Natural killer cell treated with Interleukin-12 subunit alpha and Interleukin-12 subunit beta and Interleukin-15 and Interleukin-18, amount 100 ng/mL, for 72 hours (primary cell): ENCODE results near the gene PEX26. TPM values are rescaled to one million over a fixed set of nuclear protein-coding genes. Genes with fewer than 3 reads are reported as not detected.
"Not testable (repeated sequence)": the region's sequence is repeated elsewhere in the genome, so short reads cannot be mapped to it uniquely, and the experiment has no call there.

Experiments used
- ATAC-seq, 2 donors: fragments of 150-1000 bp; cut with Tn5 transposase in 1 of 2; sonication (Bioruptor Pico), chemical (Tn5 transposase) in 1 of 2; 2 replicates each; pipeline ENCODE4 v1.10.0; 2021
- DNase-seq: peaks from one replicate; pipeline ENCODE4 v3.0.0; 2022; ENCODE audit warnings: low spot score
- H3K27ac Mint-ChIP-seq, 2 donors: 1 replicate in 1 of 2; 2 replicates in 1 of 2; pipeline ENCODE4 v1.8.0; 2022; ENCODE audit warnings: mixed read lengths in 2 of 2, mild to moderate bottlenecking in 1 of 2, moderate library complexity in 1 of 2
- H3K27me3 Mint-ChIP-seq, 2 donors: 1 replicate in 1 of 2; 2 replicates in 1 of 2; pipeline ENCODE4 v1.8.0; 2022; ENCODE audit warnings: mixed read lengths in 2 of 2
- H3K36me3 Mint-ChIP-seq: one replicate; pipeline ENCODE4 v1.8.0; 2022; ENCODE audit warnings: mixed read lengths
- H3K4me1 Mint-ChIP-seq, 2 donors: 1 replicate in 1 of 2; 2 replicates in 1 of 2; pipeline ENCODE4 v1.8.0; 2022; ENCODE audit warnings: low read depth in 2 of 2, mixed read lengths in 2 of 2, mild to moderate bottlenecking in 1 of 2
- H3K4me3 Mint-ChIP-seq: one replicate; pipeline ENCODE4 v1.8.0; 2022; ENCODE audit warnings: mixed read lengths
- H3K9me3 Mint-ChIP-seq: 2 replicates; pipeline ENCODE4 v1.8.0; 2022; ENCODE audit warnings: mixed read lengths
- total RNA-seq, 2 donors: library from RNA; stranded (reverse); gene quantifications; one replicate each; pipeline ENCODE4 v1.2.3, GENCODE V29; 2022

Gene PEX26
- total RNA-seq, 2 donors from 2014 or later = 44.6 to 63.5 TPM

DNA sequence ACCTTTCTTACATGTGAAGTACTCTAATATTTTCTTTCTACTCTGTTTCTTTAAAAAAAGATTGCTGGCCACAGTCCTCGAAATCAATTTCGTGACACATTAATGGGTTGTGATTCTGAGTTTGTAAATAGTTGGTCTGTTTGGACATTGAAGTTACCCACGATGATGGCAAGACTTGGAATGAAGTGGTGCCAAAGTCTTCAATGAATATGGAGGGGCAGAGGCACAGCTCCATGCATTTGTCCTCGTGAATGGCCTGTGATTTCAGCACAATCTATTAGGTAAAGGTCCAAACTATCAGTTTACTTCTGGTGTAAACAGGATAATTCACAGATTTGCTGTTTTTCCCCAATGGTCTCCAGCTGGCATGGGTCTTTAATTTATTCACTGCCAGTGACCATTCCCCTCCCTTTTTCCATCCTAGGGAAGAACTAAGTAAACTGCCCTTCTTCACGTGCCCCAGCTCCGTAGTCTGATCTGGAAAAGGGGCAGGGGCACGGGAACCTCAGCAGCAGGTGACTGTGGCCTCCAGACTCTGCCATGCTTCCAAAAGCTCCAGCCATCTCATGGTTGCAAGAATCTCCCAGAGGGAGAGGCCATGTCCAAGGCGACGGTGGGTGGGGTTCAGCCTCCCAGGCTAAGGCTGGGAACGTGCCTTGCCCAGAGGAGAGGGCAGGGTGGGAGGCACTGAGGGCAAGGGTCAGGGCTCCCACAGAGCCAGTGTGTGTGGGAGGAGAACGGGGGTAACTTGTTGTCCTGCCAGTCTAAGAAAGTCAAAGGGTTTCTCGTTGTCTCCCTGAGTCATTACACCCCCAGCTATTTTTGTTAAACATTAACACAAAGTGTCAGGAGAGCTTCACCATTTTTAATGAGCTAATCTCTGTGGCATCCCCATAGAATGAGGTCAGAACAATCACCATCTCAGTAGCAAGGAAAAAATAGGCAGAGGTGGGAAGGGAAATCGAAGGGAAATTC, 16.9 kb upstream of the PEX26 start:
- H3K9me3 Mint-ChIP-seq = no peaks in the 10 kb centered on the region

DNA sequence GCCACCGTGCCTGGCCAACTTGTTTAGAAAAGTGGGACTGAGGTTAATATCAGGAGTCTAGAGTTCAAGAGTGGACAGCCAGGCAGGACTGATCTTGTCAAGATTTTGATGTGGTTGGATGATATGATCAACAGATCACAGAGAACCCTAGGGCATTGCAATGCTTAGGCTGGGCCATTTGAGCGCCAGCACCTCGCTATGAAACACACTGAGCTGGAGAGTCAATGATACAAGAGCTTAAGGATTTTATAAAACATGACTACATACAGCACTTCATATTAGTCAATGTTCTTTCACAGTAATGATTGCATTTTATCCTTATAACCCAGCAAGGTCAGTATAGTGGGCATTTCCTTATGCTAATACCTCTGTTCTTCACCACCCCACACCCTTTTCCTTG, 15.4 kb upstream of the PEX26 start:
- Mint-ChIP-seq H3K9me3 (no peaks in the 10 kb centered on the region), H3K27ac (no peak overlapping the region), H3K27me3 (peaks cover 36 to 45% of the 10 kb centered on the region in 2 donors), H3K4me1 (peaks cover 0 to 4% of the 10 kb centered on the region in 2 donors), H3K36me3 (no peaks in the 10 kb centered on the region), H3K4me3 (no peak overlapping the region)
- no peak for DNase-seq
- ATAC-seq = no peak

More for the DNA sequence above, 16.9 kb upstream of the PEX26 start:
- no peak for ATAC-seq
- no peak overlapping the region for H3K27ac Mint-ChIP-seq
- H3K4me3 Mint-ChIP-seq = no peak overlapping the region
- H3K36me3 Mint-ChIP-seq = no peaks in the 10 kb centered on the region
- H3K4me1 Mint-ChIP-seq = no peaks in the 10 kb centered on the region
- peaks cover 27 to 31% of the 10 kb centered on the region in 2 donors for H3K27me3 Mint-ChIP-seq
- DNase-seq = no peak

DNA sequence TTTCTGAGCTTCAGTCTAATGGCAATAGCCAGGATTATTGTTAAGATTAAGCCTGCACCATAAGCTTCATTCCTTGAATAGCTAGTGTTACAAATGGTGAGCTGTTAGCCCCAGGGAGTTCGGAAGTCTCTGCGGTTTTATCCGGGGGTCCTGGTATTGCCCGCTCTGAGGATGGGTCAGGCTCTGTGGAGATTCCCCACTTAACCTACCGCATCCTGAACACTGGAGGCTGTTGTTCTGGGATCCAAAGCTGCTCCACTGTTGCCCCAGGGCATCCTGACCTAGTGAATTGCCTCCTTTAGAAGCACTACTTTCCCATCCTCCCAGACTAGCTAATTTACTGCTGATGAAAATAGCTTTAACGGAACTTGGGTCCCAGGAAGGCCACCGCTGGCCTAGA, 14.5 kb upstream of the PEX26 start:
- DNase-seq (no peak), ATAC-seq (no peak)
- no peaks in the 10 kb centered on the region for H3K9me3 Mint-ChIP-seq
- no peak overlapping the region for H3K27ac Mint-ChIP-seq
- H3K36me3 Mint-ChIP-seq = no peaks in the 10 kb centered on the region
- H3K4me1 Mint-ChIP-seq = peaks cover 0 to 4% of the 10 kb centered on the region in 2 donors
- H3K27me3 Mint-ChIP-seq = peaks cover 42 to 51% of the 10 kb centered on the region in 2 donors
- H3K4me3 Mint-ChIP-seq = no peak overlapping the region

DNA sequence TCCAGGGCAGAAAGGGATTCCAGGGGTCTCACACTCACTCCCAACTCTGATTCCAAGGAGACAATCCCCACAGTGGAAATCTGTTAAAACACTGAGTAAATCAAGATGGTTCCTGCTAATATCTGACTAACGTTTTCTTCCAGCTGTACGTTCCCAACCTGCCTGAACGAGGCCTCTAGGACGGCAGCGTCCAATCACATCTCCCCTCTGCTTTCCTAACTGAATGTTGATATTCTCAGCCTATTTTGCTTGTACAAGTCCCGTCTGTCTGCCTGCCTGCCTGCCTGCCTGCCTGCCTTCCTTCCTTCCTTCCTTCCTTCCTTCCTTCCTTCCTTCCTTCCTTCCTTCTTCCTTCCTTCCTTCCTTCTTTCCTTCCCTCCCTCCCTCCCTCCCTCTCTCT, 14.1 kb upstream of the PEX26 start:
- not testable (repeated sequence) for H3K27ac Mint-ChIP-seq, DNase-seq, H3K9me3 Mint-ChIP-seq, H3K4me1 Mint-ChIP-seq, ATAC-seq, H3K36me3 Mint-ChIP-seq, H3K4me3 Mint-ChIP-seq
- H3K27me3 Mint-ChIP-seq = peaks cover 43 to 51% of the 10 kb centered on the region in 2 donors

DNA sequence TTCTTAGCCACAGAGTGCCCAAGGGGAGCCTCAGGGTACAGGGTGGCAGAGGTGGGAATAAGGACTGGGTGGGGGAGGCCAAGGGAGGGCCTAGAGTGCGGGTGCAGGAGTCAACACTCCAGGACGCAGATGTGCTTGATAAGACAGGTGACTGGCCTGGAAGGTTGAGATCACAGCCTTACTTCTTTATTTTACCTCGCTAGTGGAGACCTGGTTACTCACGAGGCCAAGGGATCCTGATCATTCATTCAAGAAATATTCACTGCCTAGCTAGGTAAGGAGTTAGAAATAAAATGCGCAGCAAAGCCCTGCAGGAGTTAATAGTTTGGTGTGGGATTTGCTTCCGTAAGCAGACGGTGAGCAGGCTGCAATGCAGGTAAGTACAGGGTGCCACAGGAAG, 13.2 kb upstream of the PEX26 start:
- ATAC-seq (no peak), DNase-seq (no peak)
- peaks cover 0 to 4% of the 10 kb centered on the region in 2 donors for H3K4me1 Mint-ChIP-seq
- no peaks in the 10 kb centered on the region for H3K9me3 Mint-ChIP-seq
- no peaks in the 10 kb centered on the region for H3K36me3 Mint-ChIP-seq
- no peak overlapping the region for H3K4me3 Mint-ChIP-seq
- no peak overlapping the region for H3K27ac Mint-ChIP-seq
- peaks cover 43 to 49% of the 10 kb centered on the region in 2 donors for H3K27me3 Mint-ChIP-seq

DNA sequence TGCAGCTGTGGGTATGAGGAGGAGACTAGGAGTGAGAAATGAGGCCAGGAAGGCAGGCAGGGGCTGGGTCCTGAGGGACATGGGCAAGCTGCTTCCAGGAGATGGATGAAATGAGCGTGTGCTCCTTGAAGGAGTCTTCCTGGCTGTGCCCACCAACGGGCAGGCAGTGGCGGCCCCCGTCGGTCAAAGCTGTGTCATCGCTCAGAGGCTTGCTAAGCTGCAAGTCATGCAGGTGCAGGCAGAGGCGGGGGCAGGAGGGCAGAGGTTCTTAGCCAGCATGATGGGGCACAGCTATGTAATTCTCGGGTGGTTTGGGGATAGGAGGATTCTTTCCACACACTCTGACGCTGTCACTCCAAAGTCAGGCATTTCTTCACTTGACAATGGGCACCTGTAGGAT, 12.5 kb upstream of the PEX26 start:
- H3K4me3 Mint-ChIP-seq = no peak overlapping the region
- ATAC-seq (peak in 1 of 2 donors; percentile 16), DNase-seq (no peak)
- peaks cover 40 to 48% of the 10 kb centered on the region in 2 donors for H3K27me3 Mint-ChIP-seq
- H3K27ac Mint-ChIP-seq = no peak overlapping the region
- no peaks in the 10 kb centered on the region for H3K36me3 Mint-ChIP-seq
- H3K9me3 Mint-ChIP-seq = no peaks in the 10 kb centered on the region
- peaks cover 0 to 4% of the 10 kb centered on the region in 2 donors for H3K4me1 Mint-ChIP-seq

DNA sequence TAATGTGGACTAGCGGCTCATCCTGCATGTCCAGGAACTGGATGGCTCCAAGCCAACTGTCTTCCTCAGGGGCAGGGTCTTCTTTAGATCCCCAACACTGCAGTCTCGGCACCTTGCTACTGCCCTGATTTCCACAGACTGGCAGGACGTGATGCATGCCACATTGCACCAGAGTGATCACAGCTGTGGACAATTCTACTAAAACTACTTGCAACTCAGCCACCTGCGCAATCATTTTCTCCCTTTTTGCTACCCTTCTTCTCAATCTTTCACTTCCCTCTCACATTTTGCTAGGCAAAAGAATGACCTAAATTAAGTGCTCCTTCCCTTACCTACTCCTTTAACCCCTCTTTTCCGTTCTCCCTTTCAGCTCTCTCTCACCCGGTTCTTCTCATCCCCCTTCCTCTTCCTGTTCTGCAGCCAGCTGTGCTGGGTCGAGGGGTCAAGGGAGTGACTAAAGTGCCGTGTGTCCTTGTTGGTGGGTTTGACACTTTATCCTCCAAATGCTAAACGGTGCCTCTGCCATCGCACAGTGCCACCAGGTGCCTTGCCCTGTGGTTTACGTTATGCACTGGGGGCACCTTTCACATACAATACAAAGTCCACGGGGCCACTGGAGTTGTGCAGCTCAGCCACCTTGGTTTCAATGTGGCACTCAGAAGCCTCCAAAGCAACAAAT, 11.5 kb upstream of the PEX26 start:
- Mint-ChIP-seq H3K36me3 (no peaks in the 10 kb centered on the region), H3K27me3 (peaks cover 40 to 48% of the 10 kb centered on the region in 2 donors), H3K4me1 (peaks cover 0 to 4% of the 10 kb centered on the region in 2 donors), H3K4me3 (no peak overlapping the region), H3K27ac (no peak overlapping the region), H3K9me3 (no peaks in the 10 kb centered on the region)
- ATAC-seq (no peak), DNase-seq (no peak)

DNA sequence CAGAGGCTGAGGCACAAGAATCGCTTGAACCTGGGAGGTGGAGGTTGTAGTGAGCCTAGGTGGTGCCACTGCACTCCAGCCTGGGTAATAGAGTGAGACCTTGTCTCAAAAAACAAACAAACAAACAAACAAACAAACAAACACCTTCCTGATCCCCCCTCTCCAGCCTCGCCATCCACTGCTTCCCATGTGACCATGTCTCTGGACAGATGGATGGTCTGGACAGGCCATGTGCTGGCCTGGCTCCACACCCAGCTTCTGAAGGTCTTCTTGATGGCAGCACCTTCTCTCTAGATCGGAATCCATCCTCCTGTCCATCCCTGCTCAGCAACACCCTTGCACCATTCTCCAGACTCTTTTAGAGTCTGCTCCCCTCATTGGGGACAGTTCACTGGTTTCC, 10.7 kb upstream of the PEX26 start:
- Mint-ChIP-seq H3K27ac (no peak overlapping the region), H3K27me3 (peaks cover 40 to 48% of the 10 kb centered on the region in 2 donors), H3K36me3 (no peaks in the 10 kb centered on the region), H3K4me1 (peaks cover 0 to 4% of the 10 kb centered on the region in 2 donors), H3K9me3 (no peaks in the 10 kb centered on the region), H3K4me3 (no peak overlapping the region)
- DNase-seq (no peak), ATAC-seq (no peak)

DNA sequence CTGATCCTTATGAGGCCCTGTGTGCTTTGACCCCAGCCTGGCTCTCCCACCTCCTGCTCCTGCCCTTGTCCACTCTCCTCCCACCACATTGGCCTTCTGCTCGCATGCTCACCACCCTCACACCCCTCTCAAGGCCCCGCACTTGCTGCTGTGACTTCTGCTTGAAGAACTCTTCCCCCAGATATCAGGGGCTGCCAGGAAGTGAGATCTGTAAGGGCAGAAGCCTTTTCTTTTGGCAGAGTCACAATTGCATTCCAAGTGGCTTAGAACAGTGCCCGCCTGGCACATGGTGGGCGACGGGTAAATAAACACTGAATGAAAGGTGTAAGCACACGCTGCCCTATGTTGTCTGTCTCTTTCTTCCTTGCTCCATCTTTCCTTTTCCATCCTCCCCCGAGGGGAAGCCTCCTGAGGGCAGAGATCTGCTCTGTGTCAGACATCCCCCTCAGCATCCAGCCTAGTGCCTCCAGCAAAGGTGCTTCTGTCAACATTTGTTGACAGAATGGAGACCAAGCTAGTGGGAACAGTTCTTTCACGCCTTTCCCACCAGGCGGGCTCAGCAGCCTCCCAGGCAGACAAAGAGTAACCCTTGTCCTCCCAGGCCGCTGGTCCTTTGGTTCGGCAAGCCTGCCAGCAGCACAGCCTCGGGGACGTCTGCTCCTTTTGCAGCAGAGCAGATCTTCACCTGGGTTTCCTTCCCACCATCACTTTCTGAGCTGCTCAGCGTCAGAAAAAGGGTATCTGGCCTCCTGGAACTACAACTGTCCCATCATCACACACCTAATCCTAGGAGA, 10.0 kb upstream of the PEX26 start:
- no peaks in the 10 kb centered on the region for H3K9me3 Mint-ChIP-seq
- no peak overlapping the region for H3K27ac Mint-ChIP-seq
- no peak overlapping the region for H3K4me3 Mint-ChIP-seq
- peaks cover 40 to 48% of the 10 kb centered on the region in 2 donors for H3K27me3 Mint-ChIP-seq
- H3K4me1 Mint-ChIP-seq = peaks cover 0 to 4% of the 10 kb centered on the region in 2 donors
- H3K36me3 Mint-ChIP-seq = no peaks in the 10 kb centered on the region
- ATAC-seq = no peak
- no peak for DNase-seq

DNA sequence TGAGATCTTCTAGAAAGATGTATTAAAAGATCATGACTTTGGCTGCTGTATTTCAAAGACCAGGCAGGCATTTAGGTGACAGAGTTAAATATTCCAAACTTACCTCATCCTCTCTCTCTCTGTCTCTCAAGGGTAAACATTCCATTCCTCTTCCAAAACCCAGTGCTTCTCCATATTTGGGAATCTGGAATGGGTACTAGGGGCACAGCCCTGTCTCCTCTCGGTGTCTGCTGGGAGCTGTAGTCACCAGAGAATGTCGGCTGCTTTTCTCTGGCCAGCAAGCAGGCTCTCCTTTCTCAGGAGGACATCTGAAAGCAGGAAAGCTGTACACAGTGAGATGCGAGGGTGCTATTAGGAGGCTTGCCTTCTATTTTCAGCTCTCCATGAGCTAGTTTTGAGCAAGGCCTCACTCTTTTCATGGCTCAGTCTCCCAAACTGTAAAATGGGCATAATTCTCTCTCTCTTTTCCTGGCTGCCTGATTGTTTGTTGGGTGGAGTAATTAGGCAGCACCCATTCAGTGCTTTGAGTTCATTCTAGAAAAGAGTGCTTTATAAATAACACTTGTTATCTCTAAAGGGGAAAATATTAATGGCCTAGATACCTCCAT, 9.3 kb upstream of the PEX26 start:
- no peaks in the 10 kb centered on the region for H3K36me3 Mint-ChIP-seq
- H3K4me3 Mint-ChIP-seq = no peak overlapping the region
- no peak for DNase-seq
- peaks cover 0 to 4% of the 10 kb centered on the region in 2 donors for H3K4me1 Mint-ChIP-seq
- H3K27me3 Mint-ChIP-seq = peaks cover 40 to 48% of the 10 kb centered on the region in 2 donors
- H3K9me3 Mint-ChIP-seq = no peaks in the 10 kb centered on the region
- H3K27ac Mint-ChIP-seq = no peak overlapping the region
- ATAC-seq = no peak

DNA sequence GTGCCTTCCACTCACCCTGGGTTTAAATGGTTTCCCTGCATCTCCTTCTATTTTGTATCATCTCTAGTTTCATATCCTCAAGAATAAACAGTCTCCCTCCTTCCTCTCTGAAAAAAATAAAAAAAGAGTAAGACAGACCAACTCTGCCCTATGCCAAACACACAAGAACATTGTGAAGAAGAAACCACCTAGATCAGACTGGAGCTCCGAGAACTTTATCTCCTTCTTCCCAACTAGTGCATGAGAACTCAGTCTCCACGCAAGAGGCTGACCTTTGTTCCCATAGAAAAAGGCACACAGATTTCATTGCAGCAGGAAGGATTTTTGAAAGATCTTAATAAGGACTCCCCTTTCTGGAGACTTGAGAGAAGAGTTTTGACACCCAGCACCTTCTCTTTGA, 8.7 kb upstream of the PEX26 start:
- DNase-seq (no peak), ATAC-seq (no peak)
- H3K27me3 Mint-ChIP-seq = peaks cover 36 to 48% of the 10 kb centered on the region in 2 donors
- no peak overlapping the region for H3K4me3 Mint-ChIP-seq
- no peaks in the 10 kb centered on the region for H3K9me3 Mint-ChIP-seq
- no peaks in the 10 kb centered on the region for H3K36me3 Mint-ChIP-seq
- no peak overlapping the region for H3K27ac Mint-ChIP-seq
- peaks cover 0 to 4% of the 10 kb centered on the region in 2 donors for H3K4me1 Mint-ChIP-seq

DNA sequence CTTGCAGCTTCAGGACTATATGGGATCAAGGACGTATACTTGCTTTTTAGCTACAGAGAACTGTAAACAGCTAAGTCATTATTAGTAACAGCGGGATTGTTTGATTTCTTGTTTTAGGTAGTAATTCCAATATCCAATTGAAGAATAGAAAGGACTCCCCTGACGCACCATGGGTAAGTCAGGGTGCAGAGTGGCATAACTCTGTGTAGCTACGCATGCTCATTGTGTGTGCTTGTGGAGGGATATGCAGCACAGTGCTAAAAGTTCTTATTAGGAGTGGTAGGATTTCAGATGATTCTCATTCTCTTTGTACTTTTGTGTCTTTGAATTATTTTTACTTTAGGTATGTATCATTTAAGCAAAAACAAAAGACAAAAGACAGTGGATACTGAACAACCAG, 7.7 kb upstream of the PEX26 start:
- H3K36me3 Mint-ChIP-seq = no peaks in the 10 kb centered on the region
- no peak overlapping the region for H3K4me3 Mint-ChIP-seq
- H3K27me3 Mint-ChIP-seq = peaks cover 31 to 42% of the 10 kb centered on the region in 2 donors
- peaks cover 0 to 4% of the 10 kb centered on the region in 2 donors for H3K4me1 Mint-ChIP-seq
- ATAC-seq (no peak), DNase-seq (no peak)
- H3K27ac Mint-ChIP-seq = no peak overlapping the region
- no peaks in the 10 kb centered on the region for H3K9me3 Mint-ChIP-seq
